Endothelial cell of umbilical vein (primary cell): ENCODE data around the gene PLEKHA6. TPM values are rescaled to one million over a fixed set of nuclear protein-coding genes. Genes with fewer than 3 reads are reported as not detected.

Experiments
- BruUV-seq: library from RNA; stranded (reverse); fragments of 400-500 nt; replicated peaks from 2 replicates; lab custom pipeline; 2021; lab: Mats Ljungman, UMichigan
- CTCF ChIA-PET: fragments of 300-600, 350-600 bp; sonication (Branson Sonifier 250); formaldehyde crosslinking; loops from one replicate; lab custom pipeline; 2021; ENCODE audit warnings: antibody characterized with exemption, inconsistent platforms; lab: Charles Lee
- POLR2A ChIA-PET: fragments of 300-600, 350-600 bp; sonication (Branson Sonifier 250); formaldehyde crosslinking; loops from one replicate; lab custom pipeline; 2021; ENCODE audit warnings: antibody characterized with exemption, inconsistent platforms; lab: Charles Lee
- DNase-seq: peaks from one replicate; pipeline ENCODE4 v3.0.0-alpha.2; 2011; ENCODE audit warnings: low read depth, low spot score
- FAIRE-seq: peaks from 2 replicates; lab custom pipeline; 2011; peaks lifted over from hg19 to GRCh38; lab: Jason Lieb, UNC
- H2AFZ ChIP-seq: 2 replicates; pipeline ENCODE4 v1.6.0; 2012; ENCODE audit warnings: low read depth, low read length, control low read depth, inconsistent platforms
- H3K27ac ChIP-seq: 2 replicates; pipeline ENCODE4 v1.5.1; 2011; ENCODE audit warnings: low read depth, mild to moderate bottlenecking, control low read depth, low read length, moderate library complexity; ENCODE audit not compliant: insufficient read depth
- H3K27me3 ChIP-seq, 2 experiments: 2 replicates each; pipeline versions ENCODE4 v1.6.0 to v1.6.1; 2011; ENCODE audit warnings: low read length in 2 of 2, mixed read lengths in 1 of 2; ENCODE audit not compliant: control insufficient read depth in 2 of 2, insufficient read depth in 2 of 2
- H3K36me3 ChIP-seq, 2 experiments: 2 replicates in 1 of 2; 3 replicates in 1 of 2; pipeline ENCODE4 v1.5.1; 2011; ENCODE audit warnings: low read length in 2 of 2, mild to moderate bottlenecking in 1 of 2, moderate library complexity in 1 of 2; ENCODE audit not compliant: control insufficient read depth in 2 of 2, insufficient read depth in 2 of 2; ENCODE audit errors: extremely low read depth in 1 of 2
- H3K4me1 ChIP-seq: 3 replicates; pipeline ENCODE4 v1.5.1; 2011; ENCODE audit warnings: mild to moderate bottlenecking, low read length; ENCODE audit not compliant: control insufficient read depth, insufficient read depth; ENCODE audit errors: extremely low read depth
- H3K4me2 ChIP-seq: 2 replicates; pipeline ENCODE4 v1.6.1; 2011; ENCODE audit warnings: low read length, control low read depth, mixed read lengths; ENCODE audit not compliant: insufficient read depth
- H3K4me3 ChIP-seq, 3 experiments: fragments of 200-600 bp in 1 of 3; sonication (generic), shearing (Covaris generic) in 1 of 3; replicated peaks in 1 of 3; 2 replicates each; pipeline ENCODE4 v1.5.1; 2011 to 2016; ENCODE audit warnings: control low read depth in 3 of 3, low read length in 3 of 3, mild to moderate bottlenecking in 2 of 3, inconsistent platforms in 1 of 3, low read depth in 1 of 3, moderate library complexity in 1 of 3; ENCODE audit not compliant: insufficient read depth in 1 of 3
- H3K79me2 ChIP-seq: 2 replicates; pipeline ENCODE4 v1.6.0; 2012; ENCODE audit warnings: low read length, inconsistent platforms; ENCODE audit not compliant: control insufficient read depth, insufficient read depth
- H3K9ac ChIP-seq: replicated peaks from 2 replicates; pipeline ENCODE3; 2011; ENCODE audit warnings: low read length, control low read depth; ENCODE audit not compliant: insufficient read depth; ENCODE audit errors: extremely low read depth
- H3K9me1 ChIP-seq: replicated peaks from 3 replicates; pipeline ENCODE4 v1.6.0; 2011; ENCODE audit warnings: mild to moderate bottlenecking, low read length; ENCODE audit not compliant: control insufficient read depth, insufficient read depth; ENCODE audit errors: extremely low read depth
- H3K9me3 ChIP-seq: replicated peaks from 2 replicates; pipeline ENCODE4 v1.5.1; 2012; ENCODE audit warnings: low read length, inconsistent platforms; ENCODE audit not compliant: control insufficient read depth, insufficient read depth
- H4K20me1 ChIP-seq: replicated peaks from 2 replicates; pipeline ENCODE3; 2011; ENCODE audit warnings: mild to moderate bottlenecking, low read length; ENCODE audit not compliant: control insufficient read depth, insufficient read depth; ENCODE audit errors: extremely low read depth
- CTCF ChIP-seq, 2 donors: IDR thresholded peaks; 1 replicate in 1 of 2; 2 replicates in 1 of 2; pipeline ENCODE4 v1.5.1; 2011; ENCODE audit warnings: low read length in 2 of 2, mild to moderate bottlenecking in 2 of 2, moderate library complexity in 2 of 2, control low read depth in 1 of 2, inconsistent platforms in 1 of 2, low read depth in 1 of 2; ENCODE audit not compliant: insufficient read depth in 1 of 2; ENCODE audit errors: extremely low read depth in 1 of 2
- EZH2 ChIP-seq: IDR thresholded peaks from 2 replicates; pipeline ENCODE4 v1.6.1; 2012; ENCODE audit warnings: borderline replicate concordance, low read depth, mild to moderate bottlenecking, moderate library complexity, low read length, inconsistent platforms; ENCODE audit not compliant: severe bottlenecking
- FOS ChIP-seq: IDR thresholded peaks from 2 replicates; pipeline ENCODE4 v1.6.1; 2011; ENCODE audit warnings: mild to moderate bottlenecking, low read length, moderate library complexity, borderline replicate concordance; ENCODE audit not compliant: insufficient read depth
- GATA2 ChIP-seq: IDR thresholded peaks from 2 replicates; pipeline ENCODE4 v1.7.0; 2011; ENCODE audit warnings: low read depth, mild to moderate bottlenecking, moderate library complexity, mixed read lengths, low read length; ENCODE audit not compliant: insufficient read length, insufficient read depth
- JUN ChIP-seq: IDR thresholded peaks from 2 replicates; pipeline ENCODE4 v1.6.1; 2011; ENCODE audit warnings: borderline replicate concordance, low read depth; ENCODE audit not compliant: insufficient read length, insufficient read depth
- MYC ChIP-seq: IDR thresholded peaks from one replicate; pipeline ENCODE4 v1.6.1; 2011; ENCODE audit warnings: mild to moderate bottlenecking, low read depth, low read length
- POLR2A ChIP-seq: IDR thresholded peaks from 2 replicates; pipeline ENCODE4 v1.6.1; 2012; ENCODE audit warnings: low read depth, mild to moderate bottlenecking, control low read depth, low read length
- POLR2AphosphoS5 ChIP-seq: IDR thresholded peaks from 2 replicates; pipeline ENCODE4 v1.6.1; 2012; ENCODE audit warnings: low read depth, mild to moderate bottlenecking, control low read depth, low read length, moderate library complexity; ENCODE audit not compliant: insufficient read depth
- dilution Hi-C: fragments of 300-500 bp; cut with MboI; formaldehyde crosslinking; loops from one replicate; pipeline ENCODE4 v1.15.0; 2019; ENCODE audit warnings: low sequenced_read_pairs; ENCODE audit not compliant: extremely low pct_ligation_motif_present
- intact Hi-C: fragments of 100-400 bp; cut with micrococcal nuclease; formaldehyde crosslinking; loops from one replicate; pipeline ENCODE4 v1.10.0; 2022
- polyA plus RNA-seq, 4 experiments: library from polyadenylated mRNA; depleted of rRNA in 3 of 4; stranded (reverse) in 3 of 4; unstranded in 1 of 4; fragments of >200 nt; gene quantifications; 2 replicates each; pipeline versions ENCODE4 v1.2.1 to v1.2.3, GENCODE V29; 2011 to 2012; ENCODE audit warnings: missing spikeins in 1 of 4
- total RNA-seq: library from RNA; stranded (reverse); gene quantifications from 2 replicates; pipeline ENCODE4 v1.2.3, GENCODE V29; 2021
- TF ChIP-seq, protein P1 (sequence below): IDR thresholded peaks from 2 replicates; pipeline ENCODE4 v1.6.1; 2011; ENCODE audit not compliant: insufficient read depth, insufficient read length

PLEKHA6 gene
- total and polyA plus RNA-seq, 2 donors (not counting 3 experiments of a cell fraction or from before 2014, with no cell fraction given), result 2.1 to 15.0 TPM

DNA sequence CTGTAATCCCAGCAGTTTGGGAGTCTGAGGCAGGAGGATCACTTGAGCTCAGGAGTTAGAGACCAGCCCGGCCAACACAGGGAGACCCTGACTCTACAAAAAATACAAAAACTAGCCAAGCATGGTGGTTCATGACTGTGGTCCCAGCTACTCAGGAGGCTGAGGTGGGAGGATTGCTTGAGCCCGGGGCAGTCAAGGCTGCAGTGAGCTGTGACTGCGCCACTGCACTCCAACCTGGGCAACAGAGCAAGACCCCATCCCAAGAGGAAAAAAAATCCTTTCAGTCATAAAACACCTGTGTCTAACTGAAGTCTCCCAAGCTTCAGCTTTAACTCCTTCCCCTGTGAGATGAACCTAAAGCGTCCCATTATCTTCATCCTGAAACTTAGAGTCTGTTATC lies 112.9 kb downstream of the PLEKHA6 start:
- no TSS peak for BruUV-seq

More for the DNA sequence above, 112.9 kb downstream of the PLEKHA6 start:
- no peak for FAIRE-seq
- no peak overlapping the region for H3K9ac ChIP-seq
- no peak for DNase-seq
- no peaks in the 10 kb centered on the region for H3K27me3 ChIP-seq
- no peak overlapping the region for H2AFZ ChIP-seq
- no peaks in the 10 kb centered on the region for H3K9me3 ChIP-seq
- no peaks in the 10 kb centered on the region for H3K4me1 ChIP-seq
- POLR2A ChIA-PET, result no interaction called here
- H3K36me3 ChIP-seq, result no peaks in the 10 kb centered on the region
- CTCF ChIA-PET, result interaction anchor here (0.6 to 0.7 kb wide), 2 partner anchors 33 to 112 kb away, joined by 3 read pairs; partner anchors contain the start of gene GOLT1A
- H3K9me1 ChIP-seq, result no peaks in the 10 kb centered on the region
- H3K27ac ChIP-seq, result no peak overlapping the region
- H4K20me1 ChIP-seq, result no peaks in the 10 kb centered on the region
- no peak overlapping the region for H3K4me3 ChIP-seq
- H3K79me2 ChIP-seq, result no peaks in the 10 kb centered on the region
- intact Hi-C loops, result no loop called here
- no peak overlapping the region for H3K4me2 ChIP-seq
- TF ChIP-seq POLR2AphosphoS5, result no peak
- TF ChIP-seq MYC, result no peak
- TF ChIP-seq EZH2, result no peak
- no peak for TF ChIP-seq CTCF (IDR thresholded peaks at IDR 0.05; ENCODE audit: extremely low read depth in 1 of 2, insufficient read depth in 1 of 2, low read depth in 1 of 2, low read length in 2 of 2)
- TF ChIP-seq JUN, result no peak
- no peak for TF ChIP-seq POLR2A
- TF ChIP-seq GATA2, result no peak
- TF ChIP-seq, protein P1, sequence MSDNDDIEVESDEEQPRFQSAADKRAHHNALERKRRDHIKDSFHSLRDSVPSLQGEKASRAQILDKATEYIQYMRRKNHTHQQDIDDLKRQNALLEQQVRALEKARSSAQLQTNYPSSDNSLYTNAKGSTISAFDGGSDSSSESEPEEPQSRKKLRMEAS, result no peak
- TF ChIP-seq FOS, result no peak
- dilution Hi-C loops, result no loop called here
